Activated CD4-positive, alpha-beta T cell treated with anti-CD3 and anti-CD28 coated beads, Interleukin-2, amount 10 ng/mL, durations not matched to agents 24 days and 14 days (primary cell): ENCODE data around the gene LMBRD1. TPM values are rescaled to one million over a fixed set of nuclear protein-coding genes. Genes with fewer than 3 reads are reported as not detected.
A peak's percentile ranks its signal among the peaks of the same experiment; 100 is the strongest.
"Not testable (repeated sequence)": the region's sequence is repeated elsewhere in the genome, so short reads cannot be mapped to it uniquely, and the experiment has no call there.

Experiments
- DNase-seq: peaks from one replicate; pipeline ENCODE4 v3.0.0; 2022
- H3K27ac Mint-ChIP-seq: one replicate; pipeline ENCODE4 v1.8.0; 2022; ENCODE audit warnings: mild to moderate bottlenecking, mixed read lengths
- H3K27me3 Mint-ChIP-seq: one replicate; pipeline ENCODE4 v1.8.0; 2022; ENCODE audit warnings: mixed read lengths
- H3K36me3 Mint-ChIP-seq: one replicate; pipeline ENCODE4 v1.8.0; 2022; ENCODE audit warnings: low read depth, mild to moderate bottlenecking, mixed read lengths
- H3K4me1 Mint-ChIP-seq: one replicate; pipeline ENCODE4 v1.8.0; 2021; ENCODE audit warnings: mixed read lengths
- H3K4me3 Mint-ChIP-seq: one replicate; pipeline ENCODE4 v1.8.0; 2022; ENCODE audit warnings: mild to moderate bottlenecking, moderate library complexity, mixed read lengths
- H3K9me3 Mint-ChIP-seq: one replicate; pipeline ENCODE4 v1.8.0; 2021; ENCODE audit warnings: mixed read lengths
- intact Hi-C: fragments of 100-400 bp; cut with micrococcal nuclease; formaldehyde crosslinking; loops from one replicate; pipeline ENCODE4 v1.15.1; 2023
- total RNA-seq: library from RNA; stranded (reverse); gene quantifications from 2 replicates; pipeline ENCODE4 v1.2.3, GENCODE V29; 2022

Gene LMBRD1
- total RNA-seq, 1 donor from 2014 or later: 13.0 TPM

GRCh38 chr6:69817358-69817757 is 20.5 kb upstream of the LMBRD1 start:
- no peak overlapping the region for H3K4me3 Mint-ChIP-seq
- no peak for DNase-seq
- H3K27ac Mint-ChIP-seq: no peak overlapping the region
- intact Hi-C loops: no loop called here
- H3K9me3 Mint-ChIP-seq: no peaks in the 10 kb centered on the region
- H3K4me1 Mint-ChIP-seq: peaks cover 34% of the 10 kb centered on the region
- H3K36me3 Mint-ChIP-seq: no peaks in the 10 kb centered on the region
- no peaks in the 10 kb centered on the region for H3K27me3 Mint-ChIP-seq

- peak overlapping the region; percentile 49 for H3K4me3 Mint-ChIP-seq
- H3K27me3 Mint-ChIP-seq: no peaks in the 10 kb centered on the region
- intact Hi-C loops: loop anchor here (1.0 kb wide), 1 partner anchor 19 kb away; the partner anchor contains the start of gene LMBRD1
- H3K9me3 Mint-ChIP-seq: peaks cover 3% of the 10 kb centered on the region
- peaks cover 39% of the 10 kb centered on the region for H3K4me1 Mint-ChIP-seq
- no peak for DNase-seq
- H3K27ac Mint-ChIP-seq: peak overlapping the region; percentile 81
- H3K36me3 Mint-ChIP-seq: peaks cover 3% of the 10 kb centered on the region
Measured at GRCh38 chr6:69816569-69816968, 19.8 kb upstream of the LMBRD1 start.

GRCh38 chr6:69816026-69816425 is 19.2 kb upstream of the LMBRD1 start:
- Mint-ChIP-seq H3K9me3 (peaks cover 7% of the 10 kb centered on the region), H3K27ac (peak overlapping the region; percentile 86), H3K27me3 (no peaks in the 10 kb centered on the region), H3K4me3 (peak overlapping the region; percentile 82), H3K4me1 (peaks cover 42% of the 10 kb centered on the region), H3K36me3 (peaks cover 5% of the 10 kb centered on the region)
- peak; percentile 68 for DNase-seq
- intact Hi-C loops: loop anchor here (1.0 kb wide), 1 partner anchor 19 kb away; the partner anchor contains the start of gene LMBRD1

- peaks cover 45% of the 10 kb centered on the region for H3K4me1 Mint-ChIP-seq
- no peak for DNase-seq
- H3K27me3 Mint-ChIP-seq: no peaks in the 10 kb centered on the region
- intact Hi-C loops: no loop called here
- H3K9me3 Mint-ChIP-seq: peaks cover 9% of the 10 kb centered on the region
- peaks cover 5% of the 10 kb centered on the region for H3K36me3 Mint-ChIP-seq
- peak overlapping the region; percentile 27 for H3K27ac Mint-ChIP-seq
- H3K4me3 Mint-ChIP-seq: peak overlapping the region; percentile 51
Measured at GRCh38 chr6:69813508-69813907, 16.7 kb upstream of the LMBRD1 start.

GRCh38 chr6:69812746-69813427 is 16.1 kb upstream of the LMBRD1 start:
- no peak for DNase-seq
- Mint-ChIP-seq H3K9me3 (peaks cover 9% of the 10 kb centered on the region), H3K4me3 (peak overlapping the region; percentile 51), H3K36me3 (peaks cover 5% of the 10 kb centered on the region), H3K27me3 (no peaks in the 10 kb centered on the region), H3K4me1 (peaks cover 45% of the 10 kb centered on the region), H3K27ac (peak overlapping the region; percentile 27)
- intact Hi-C loops: no loop called here

GRCh38 chr6:69802995-69803394 is 6.2 kb upstream of the LMBRD1 start:
- Mint-ChIP-seq H3K4me1 (no peaks in the 10 kb centered on the region), H3K4me3 (no peak overlapping the region), H3K9me3 (peaks cover 11% of the 10 kb centered on the region), H3K27me3 (peaks cover 2% of the 10 kb centered on the region), H3K36me3 (no peaks in the 10 kb centered on the region), H3K27ac (no peak overlapping the region)
- intact Hi-C loops: no loop called here
- no peak for DNase-seq

- no peak for DNase-seq
- Mint-ChIP-seq H3K4me1 (peaks cover 9% of the 10 kb centered on the region), H3K36me3 (no peaks in the 10 kb centered on the region), H3K27ac (no peak overlapping the region), H3K9me3 (peaks cover 14% of the 10 kb centered on the region), H3K4me3 (no peak overlapping the region), H3K27me3 (peaks cover 2% of the 10 kb centered on the region)
- intact Hi-C loops: no loop called here
Measured at GRCh38 chr6:69801711-69802110, 4.9 kb upstream of the LMBRD1 start.

GRCh38 chr6:69801225-69801624 is 4.4 kb upstream of the LMBRD1 start:
- Mint-ChIP-seq H3K9me3 (peaks cover 14% of the 10 kb centered on the region), H3K4me1 (peaks cover 9% of the 10 kb centered on the region), H3K36me3 (no peaks in the 10 kb centered on the region), H3K4me3 (no peak overlapping the region), H3K27me3 (peaks cover 2% of the 10 kb centered on the region), H3K27ac (no peak overlapping the region)
- intact Hi-C loops: no loop called here
- no peak for DNase-seq

- H3K36me3 Mint-ChIP-seq, H3K4me3 Mint-ChIP-seq, DNase-seq, H3K27me3 Mint-ChIP-seq, H3K27ac Mint-ChIP-seq: not testable (repeated sequence)
- intact Hi-C loops: loop anchor here (5.0 kb wide), 2 partner anchors 66 to 869 kb away; partner anchors contain the start of gene SMAP1
- Mint-ChIP-seq H3K9me3 (peaks cover 14% of the 10 kb centered on the region), H3K4me1 (peaks cover 23% of the 10 kb centered on the region)
Measured at GRCh38 chr6:69798796-69799195, 2.0 kb upstream of the LMBRD1 start.

GRCh38 chr6:69796073-69796641 is 653 bp downstream of the LMBRD1 start:
- intact Hi-C loops: loop anchor here (2.0 to 5.0 kb wide), 5 partner anchors 39 to 871 kb away; partner anchors contain the start of genes COL19A1, FAM135A and SMAP1
- peaks cover 35% of the 10 kb centered on the region for H3K4me1 Mint-ChIP-seq
- no peaks in the 10 kb centered on the region for H3K27me3 Mint-ChIP-seq
- H3K27ac Mint-ChIP-seq: peak overlapping the region; percentile 84
- peak; percentile 81 for DNase-seq
- no peaks in the 10 kb centered on the region for H3K36me3 Mint-ChIP-seq
- peaks cover 14% of the 10 kb centered on the region for H3K9me3 Mint-ChIP-seq
- H3K4me3 Mint-ChIP-seq: peak overlapping the region; percentile 90

- Mint-ChIP-seq H3K4me3 (peak overlapping the region; percentile 90), H3K36me3 (no peaks in the 10 kb centered on the region), H3K27me3 (no peaks in the 10 kb centered on the region), H3K9me3 (peaks cover 11% of the 10 kb centered on the region), H3K27ac (peak overlapping the region; percentile 84), H3K4me1 (peaks cover 35% of the 10 kb centered on the region)
- intact Hi-C loops: loop anchor here (2.0 to 5.0 kb wide), 5 partner anchors 39 to 872 kb away; partner anchors contain the start of genes COL19A1, FAM135A and SMAP1
- no peak for DNase-seq
Measured at GRCh38 chr6:69795469-69796072, 1.2 kb downstream of the LMBRD1 start.

GRCh38 chr6:69792292-69792691 is 4.5 kb downstream of the LMBRD1 start:
- Mint-ChIP-seq H3K9me3 (no peaks in the 10 kb centered on the region), H3K27ac (no peak overlapping the region), H3K4me3 (no peak overlapping the region), H3K27me3 (no peaks in the 10 kb centered on the region), H3K4me1 (peaks cover 29% of the 10 kb centered on the region), H3K36me3 (peaks cover 12% of the 10 kb centered on the region)
- intact Hi-C loops: no loop called here
- DNase-seq: no peak

GRCh38 chr6:69791065-69791471 is 5.7 kb downstream of the LMBRD1 start:
- intact Hi-C loops: no loop called here
- Mint-ChIP-seq H3K27ac (no peak overlapping the region), H3K9me3 (no peaks in the 10 kb centered on the region), H3K27me3 (no peaks in the 10 kb centered on the region), H3K4me1 (peaks cover 26% of the 10 kb centered on the region), H3K36me3 (peaks cover 12% of the 10 kb centered on the region), H3K4me3 (no peak overlapping the region)
- no peak for DNase-seq

GRCh38 chr6:69790629-69791028 is 6.2 kb downstream of the LMBRD1 start:
- Mint-ChIP-seq H3K27me3 (no peaks in the 10 kb centered on the region), H3K4me1 (peaks cover 22% of the 10 kb centered on the region), H3K27ac (no peak overlapping the region), H3K4me3 (no peak overlapping the region), H3K9me3 (no peaks in the 10 kb centered on the region), H3K36me3 (peaks cover 12% of the 10 kb centered on the region)
- intact Hi-C loops: no loop called here
- no peak for DNase-seq
